Keratinocyte (primary cell): ENCODE measurements around the gene EXD3. TPM values are rescaled to one million over a fixed set of nuclear protein-coding genes. Genes with fewer than 3 reads are reported as not detected.

Experiments
- DNase-seq: peaks from one replicate; pipeline ENCODE4 v3.0.0-alpha.2; 2011; ENCODE audit warnings: low read depth, missing footprints, low spot score
- FAIRE-seq: peaks from 2 replicates; lab custom pipeline; 2011; peaks lifted over from hg19 to GRCh38; lab: Jason Lieb, UNC
- H2AFZ ChIP-seq: 2 replicates; pipeline ENCODE4 v1.6.0; 2012; ENCODE audit warnings: low read length, control low read depth, inconsistent platforms; ENCODE audit not compliant: control insufficient read depth
- H3K27ac ChIP-seq: 2 replicates; pipeline ENCODE4 v1.5.1; 2011; ENCODE audit warnings: low read length; ENCODE audit not compliant: control insufficient read depth, insufficient read depth
- H3K27me3 ChIP-seq: 3 replicates; pipeline ENCODE4 v1.6.0; 2011; ENCODE audit warnings: low read length; ENCODE audit not compliant: control insufficient read depth, insufficient read depth; ENCODE audit errors: extremely low read depth
- H3K36me3 ChIP-seq, 2 experiments: 2 replicates in 1 of 2; 3 replicates in 1 of 2; pipeline ENCODE4 v1.5.1; 2011; ENCODE audit warnings: low read length in 2 of 2, mild to moderate bottlenecking in 1 of 2; ENCODE audit not compliant: control insufficient read depth in 2 of 2, insufficient read depth in 2 of 2; ENCODE audit errors: extremely low read depth in 1 of 2
- H3K4me1 ChIP-seq: 3 replicates; pipeline ENCODE4 v1.5.1; 2011; ENCODE audit warnings: low read length; ENCODE audit not compliant: control insufficient read depth, insufficient read depth; ENCODE audit errors: extremely low read depth
- H3K4me2 ChIP-seq: 3 replicates; pipeline ENCODE4 v1.6.0; 2011; ENCODE audit warnings: low read depth, low read length; ENCODE audit not compliant: control insufficient read depth, insufficient read depth; ENCODE audit errors: extremely low read depth
- H3K4me3 ChIP-seq, 3 experiments: fragments of 200-600 bp in 1 of 3; sonication (generic) in 1 of 3; 2 replicates in 2 of 3; 3 replicates in 1 of 3; pipeline ENCODE4 v1.5.1; 2011 to 2016; ENCODE audit warnings: low read length in 3 of 3, mild to moderate bottlenecking in 3 of 3, control low read depth in 2 of 3, inconsistent platforms in 1 of 3, low read depth in 1 of 3, mixed read lengths in 1 of 3, mixed run types in 1 of 3, moderate library complexity in 1 of 3; ENCODE audit not compliant: control insufficient read depth in 2 of 3, insufficient read depth in 2 of 3; ENCODE audit errors: extremely low read depth in 1 of 3
- H3K79me2 ChIP-seq: 2 replicates; pipeline ENCODE4 v1.6.0; 2012; ENCODE audit warnings: low read length; ENCODE audit not compliant: control insufficient read depth, insufficient read depth
- H3K9ac ChIP-seq: 3 replicates; pipeline ENCODE4 v1.6.0; 2011; ENCODE audit warnings: low read length; ENCODE audit not compliant: control insufficient read depth, insufficient read depth; ENCODE audit errors: extremely low read depth
- H3K9me1 ChIP-seq: 3 replicates; pipeline ENCODE4 v1.6.0; 2011; ENCODE audit warnings: low read length; ENCODE audit not compliant: control insufficient read depth, insufficient read depth; ENCODE audit errors: extremely low read depth
- H3K9me3 ChIP-seq: 2 replicates; pipeline ENCODE4 v1.5.1; 2012; ENCODE audit warnings: low read depth, low read length; ENCODE audit not compliant: control insufficient read depth
- H4K20me1 ChIP-seq: 3 replicates; pipeline ENCODE4 v1.6.0; 2011; ENCODE audit warnings: low read length; ENCODE audit not compliant: control insufficient read depth, insufficient read depth; ENCODE audit errors: extremely low read depth
- EZH2 ChIP-seq: IDR thresholded peaks from one replicate; pipeline ENCODE4 v1.6.1; 2012; ENCODE audit warnings: inconsistent platforms, mild to moderate bottlenecking, low read length, moderate library complexity
- dilution Hi-C: fragments of 300-500 bp; cut with MboI; formaldehyde crosslinking; loops from one replicate; pipeline ENCODE4 v1.7.0; 2020; ENCODE audit warnings: low sequenced_read_pairs; ENCODE audit not compliant: extremely low pct_ligation_motif_present
- polyA plus RNA-seq, 5 experiments: library from polyadenylated mRNA; depleted of rRNA in 3 of 5; stranded (reverse) in 3 of 5; stranded (forward) in 1 of 5; unstranded in 1 of 5; fragments of >200 nt; gene quantifications; 1 replicate in 1 of 5; 2 replicates in 3 of 5; 3 replicates in 1 of 5; pipeline versions ENCODE4 v1.2.1 to v1.2.3, GENCODE V29; 2011 to 2012; ENCODE audit warnings: missing spikeins in 2 of 5, low read depth in 1 of 5, low replicate concordance in 1 of 5
- TF ChIP-seq, protein P1 (sequence below), 3 experiments: IDR thresholded peaks in 1 of 3; conservative IDR thresholded peaks in 1 of 3; optimal IDR thresholded peaks in 1 of 3; 2 replicates in 2 of 3; 3 replicates in 1 of 3; pipeline versions ENCODE3 to v1.5.1; 2011; ENCODE audit warnings: low read length in 3 of 3, mild to moderate bottlenecking in 3 of 3, moderate library complexity in 2 of 3, control low read depth in 1 of 3, inconsistent platforms in 1 of 3; ENCODE audit not compliant: insufficient read depth in 2 of 3; ENCODE audit errors: extremely low read depth in 1 of 3

EXD3 gene
- polyA plus RNA-seq, 1 donor (not counting 4 experiments of a cell fraction or from before 2014, with no cell fraction given): 1.5 TPM

DNA sequence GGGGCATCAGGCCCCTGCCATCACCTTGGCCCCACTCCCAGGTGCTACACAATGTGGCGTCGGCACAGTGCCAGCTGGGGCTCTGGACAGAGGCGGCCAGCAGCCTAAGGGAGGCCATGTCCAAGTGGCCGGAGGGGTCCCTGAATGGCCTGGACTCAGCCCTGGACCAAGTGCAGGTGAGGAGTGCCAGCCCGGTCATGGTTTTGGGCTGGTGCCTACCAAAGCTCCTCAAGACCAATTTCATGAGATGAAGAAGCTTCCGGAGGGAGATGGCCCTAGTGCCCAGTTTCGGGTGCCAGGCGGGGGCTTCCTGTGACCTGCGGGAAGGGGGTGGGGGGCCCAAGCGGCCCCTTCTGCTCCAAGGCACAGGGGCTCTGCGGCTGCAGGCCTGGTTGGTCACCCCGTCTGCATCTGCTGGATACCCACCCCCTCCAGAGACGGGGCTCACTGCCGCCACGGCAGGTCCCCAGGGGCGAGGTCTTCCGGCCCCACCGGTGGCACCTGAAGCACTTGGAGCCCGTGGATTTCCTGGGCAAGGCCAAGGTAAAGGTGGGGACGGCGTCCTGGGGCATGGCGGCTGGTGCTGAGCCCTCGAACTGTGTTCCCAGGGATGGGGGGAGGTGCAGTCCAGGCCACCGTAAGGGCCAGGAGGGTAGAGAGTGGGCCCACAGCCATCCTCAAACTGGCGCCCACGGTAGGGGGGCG, 6.0 kb upstream of the EXD3 start:
- Histone ChIP-seq H3K9me3 (no peaks in the 10 kb centered on the region), H3K4me2 (no peak overlapping the region), H4K20me1 (no peaks in the 10 kb centered on the region), H3K36me3 (no peaks in the 10 kb centered on the region), H3K27ac (no peak overlapping the region), H3K9me1 (no peaks in the 10 kb centered on the region), H2AFZ (no peak overlapping the region), H3K79me2 (no peaks in the 10 kb centered on the region), H3K27me3 (peaks cover 3% of the 10 kb centered on the region), H3K4me3 (no peak overlapping the region), H3K9ac (no peak overlapping the region), H3K4me1 (peaks cover 18% of the 10 kb centered on the region)
- DNase-seq (no peak), FAIRE-seq (no peak)
- TF ChIP-seq, protein P1, sequence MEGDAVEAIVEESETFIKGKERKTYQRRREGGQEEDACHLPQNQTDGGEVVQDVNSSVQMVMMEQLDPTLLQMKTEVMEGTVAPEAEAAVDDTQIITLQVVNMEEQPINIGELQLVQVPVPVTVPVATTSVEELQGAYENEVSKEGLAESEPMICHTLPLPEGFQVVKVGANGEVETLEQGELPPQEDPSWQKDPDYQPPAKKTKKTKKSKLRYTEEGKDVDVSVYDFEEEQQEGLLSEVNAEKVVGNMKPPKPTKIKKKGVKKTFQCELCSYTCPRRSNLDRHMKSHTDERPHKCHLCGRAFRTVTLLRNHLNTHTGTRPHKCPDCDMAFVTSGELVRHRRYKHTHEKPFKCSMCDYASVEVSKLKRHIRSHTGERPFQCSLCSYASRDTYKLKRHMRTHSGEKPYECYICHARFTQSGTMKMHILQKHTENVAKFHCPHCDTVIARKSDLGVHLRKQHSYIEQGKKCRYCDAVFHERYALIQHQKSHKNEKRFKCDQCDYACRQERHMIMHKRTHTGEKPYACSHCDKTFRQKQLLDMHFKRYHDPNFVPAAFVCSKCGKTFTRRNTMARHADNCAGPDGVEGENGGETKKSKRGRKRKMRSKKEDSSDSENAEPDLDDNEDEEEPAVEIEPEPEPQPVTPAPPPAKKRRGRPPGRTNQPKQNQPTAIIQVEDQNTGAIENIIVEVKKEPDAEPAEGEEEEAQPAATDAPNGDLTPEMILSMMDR (optimal IDR thresholded peaks at IDR 0.05 in 1 of 3, IDR thresholded peaks at IDR 0.05 in 1 of 3, conservative IDR thresholded peaks at IDR 0.05 in 1 of 3; ENCODE audit: extremely low read depth in 1 of 3, insufficient read depth in 2 of 3, low read length in 3 of 3): no peak
- no peak for TF ChIP-seq EZH2
- dilution Hi-C loops: no loop called here

DNA sequence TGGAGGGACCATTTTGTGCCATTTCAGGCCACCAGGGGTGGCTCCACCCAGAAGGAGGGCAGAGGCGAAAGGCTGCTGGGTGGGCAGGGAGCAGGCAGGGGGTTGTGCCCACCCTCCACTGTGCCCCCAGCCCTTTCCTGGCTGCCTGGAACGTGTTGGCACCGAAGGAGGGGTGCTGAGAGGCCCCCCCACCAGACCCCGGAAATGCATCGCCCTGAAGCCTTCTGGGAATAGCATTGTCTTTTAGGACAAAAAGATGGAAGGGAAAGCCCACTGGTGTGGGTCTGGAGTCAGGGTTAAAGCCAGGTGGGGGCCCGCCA, 5.3 kb upstream of the EXD3 start:
- peaks cover 19% of the 10 kb centered on the region for H3K4me1 ChIP-seq
- H3K27ac ChIP-seq: no peak overlapping the region
- H3K4me2 ChIP-seq: no peak overlapping the region
- no peak overlapping the region for H3K4me3 ChIP-seq
- H3K9me3 ChIP-seq: no peaks in the 10 kb centered on the region
- TF ChIP-seq, protein P1 (optimal IDR thresholded peaks at IDR 0.05 in 1 of 3, IDR thresholded peaks at IDR 0.05 in 1 of 3, conservative IDR thresholded peaks at IDR 0.05 in 1 of 3; ENCODE audit: extremely low read depth in 1 of 3, insufficient read depth in 2 of 3, low read length in 3 of 3): no peak
- TF ChIP-seq EZH2: no peak
- no peak for DNase-seq
- H4K20me1 ChIP-seq: no peaks in the 10 kb centered on the region
- FAIRE-seq: no peak
- no peaks in the 10 kb centered on the region for H3K79me2 ChIP-seq
- H3K36me3 ChIP-seq: no peaks in the 10 kb centered on the region
- H2AFZ ChIP-seq: no peak overlapping the region
- no peak overlapping the region for H3K9ac ChIP-seq
- no peaks in the 10 kb centered on the region for H3K9me1 ChIP-seq
- dilution Hi-C loops: no loop called here
- peaks cover 3% of the 10 kb centered on the region for H3K27me3 ChIP-seq
